SK-N-SH treated with all-trans-retinoic acid at 6 μM for 48 hours (cell line): ENCODE results near the gene DNMT3A.

Source experiments
- ARNTL ChIP-seq: fragments of 450-650 bp; formaldehyde crosslinking; IDR thresholded peaks from 2 replicates; pipeline ENCODE4 v1.5.0; 2020; ENCODE audit warnings: low read depth, mild to moderate bottlenecking, moderate library complexity, borderline replicate concordance
- BACH2 ChIP-seq: fragments of 250-450 bp; sonication (Bioruptor Pico); IDR thresholded peaks from 2 replicates; pipeline ENCODE4 v1.9.0; 2021; ENCODE audit warnings: mild to moderate bottlenecking, borderline replicate concordance
- CSDC2 ChIP-seq: fragments of 250-450 bp; sonication (Bioruptor Pico); IDR thresholded peaks from 2 replicates; pipeline ENCODE4 v1.5.0; 2020; ENCODE audit warnings: mild to moderate bottlenecking, moderate library complexity
- PPARA ChIP-seq: fragments of 250-450 bp; sonication (Bioruptor Pico); IDR thresholded peaks from 2 replicates; pipeline ENCODE4 v1.5.0; 2020; ENCODE audit warnings: mild to moderate bottlenecking, borderline replicate concordance
- TCF4 ChIP-seq: fragments of 250-450 bp; sonication (Bioruptor Pico); IDR thresholded peaks from 2 replicates; pipeline ENCODE4 v1.8.0; 2021; ENCODE audit warnings: mild to moderate bottlenecking, moderate library complexity, borderline replicate concordance
- TOX ChIP-seq: fragments of 250-450 bp; sonication (Bioruptor Pico); IDR thresholded peaks from 2 replicates; pipeline ENCODE4 v1.8.0; 2021; ENCODE audit warnings: mild to moderate bottlenecking, moderate library complexity, borderline replicate concordance
- ZC3H10 ChIP-seq: fragments of 250-450 bp; sonication (Bioruptor Pico); IDR thresholded peaks from 2 replicates; pipeline ENCODE4 v1.5.1; 2021; ENCODE audit warnings: mild to moderate bottlenecking, moderate library complexity
- ZFP3 ChIP-seq: fragments of 250-450 bp; sonication (Bioruptor Pico); IDR thresholded peaks from 2 replicates; pipeline ENCODE4 v1.5.0; 2020; ENCODE audit warnings: mild to moderate bottlenecking, moderate library complexity
- ZFP30 ChIP-seq: fragments of 450-650 bp; formaldehyde crosslinking; IDR thresholded peaks from 2 replicates; pipeline ENCODE4 v1.5.0; 2022; ENCODE audit warnings: mild to moderate bottlenecking, moderate library complexity
- TF ChIP-seq, protein P1 (sequence below): fragments of 250-450 bp; sonication (Bioruptor Pico); IDR thresholded peaks from 2 replicates; pipeline ENCODE4 v1.8.0; 2020; ENCODE audit warnings: mild to moderate bottlenecking, moderate library complexity, borderline replicate concordance
- TF ChIP-seq, protein P2 (sequence below): fragments of 250-450 bp; sonication (Bioruptor Pico); IDR thresholded peaks from 2 replicates; pipeline ENCODE4 v1.5.1; 2020; ENCODE audit warnings: low read depth, mild to moderate bottlenecking, moderate library complexity
- TF ChIP-seq, protein P3 (sequence below): fragments of 250-450 bp; sonication (Bioruptor Pico); IDR thresholded peaks from 2 replicates; pipeline ENCODE4 v1.5.1; 2021; ENCODE audit warnings: mild to moderate bottlenecking, moderate library complexity

DNA sequence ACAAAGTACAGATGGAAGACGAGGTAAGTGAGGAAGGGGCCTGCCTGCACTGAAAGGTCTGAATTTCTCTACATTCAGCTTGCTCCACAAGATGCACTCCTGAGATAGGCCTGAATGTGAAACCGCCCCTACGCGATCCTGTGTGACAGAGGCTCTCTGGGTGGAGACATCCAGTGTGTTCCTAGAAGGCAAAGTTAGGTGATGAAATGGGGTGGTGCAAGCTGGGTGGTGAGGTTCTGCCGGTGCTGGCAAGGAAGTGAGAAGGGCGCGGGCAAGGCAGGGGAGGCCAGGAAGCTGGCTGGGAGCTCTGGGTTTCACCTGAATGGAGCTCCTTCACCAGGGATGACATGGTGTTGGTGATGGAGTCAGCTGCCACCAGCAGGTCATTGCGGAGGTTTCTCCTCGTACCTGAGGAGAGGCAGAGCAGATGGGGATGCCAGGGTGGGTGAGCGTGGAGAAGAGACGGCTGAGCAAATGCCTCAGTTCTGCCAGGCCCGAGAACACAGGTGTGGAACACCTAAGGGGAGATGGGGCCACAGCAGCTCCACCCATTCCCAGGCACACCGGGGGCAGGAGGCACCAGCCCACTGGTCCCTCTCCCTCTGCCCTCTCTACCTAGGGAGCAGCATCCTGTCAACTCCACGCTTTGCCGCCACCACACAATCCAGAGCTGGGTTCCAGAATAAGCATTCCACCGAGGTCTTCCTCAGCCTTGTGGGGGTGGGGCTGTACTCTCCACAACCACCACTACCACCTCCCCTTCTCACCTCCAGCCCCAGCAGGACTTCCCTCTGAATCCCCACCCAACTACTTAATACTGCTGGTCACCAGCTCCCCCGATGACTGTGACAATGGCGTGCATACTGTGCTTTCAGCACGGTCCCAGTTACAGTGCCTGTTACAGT is 45.5 kb upstream of the DNMT3A start:
- TF ChIP-seq, protein P1, sequence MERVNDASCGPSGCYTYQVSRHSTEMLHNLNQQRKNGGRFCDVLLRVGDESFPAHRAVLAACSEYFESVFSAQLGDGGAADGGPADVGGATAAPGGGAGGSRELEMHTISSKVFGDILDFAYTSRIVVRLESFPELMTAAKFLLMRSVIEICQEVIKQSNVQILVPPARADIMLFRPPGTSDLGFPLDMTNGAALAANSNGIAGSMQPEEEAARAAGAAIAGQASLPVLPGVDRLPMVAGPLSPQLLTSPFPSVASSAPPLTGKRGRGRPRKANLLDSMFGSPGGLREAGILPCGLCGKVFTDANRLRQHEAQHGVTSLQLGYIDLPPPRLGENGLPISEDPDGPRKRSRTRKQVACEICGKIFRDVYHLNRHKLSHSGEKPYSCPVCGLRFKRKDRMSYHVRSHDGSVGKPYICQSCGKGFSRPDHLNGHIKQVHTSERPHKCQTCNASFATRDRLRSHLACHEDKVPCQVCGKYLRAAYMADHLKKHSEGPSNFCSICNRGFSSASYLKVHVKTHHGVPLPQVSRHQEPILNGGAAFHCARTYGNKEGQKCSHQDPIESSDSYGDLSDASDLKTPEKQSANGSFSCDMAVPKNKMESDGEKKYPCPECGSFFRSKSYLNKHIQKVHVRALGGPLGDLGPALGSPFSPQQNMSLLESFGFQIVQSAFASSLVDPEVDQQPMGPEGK: no peak
- no peak for TF ChIP-seq PPARA (CRISPR knock-in tag)
- TF ChIP-seq TOX: no peak
- TF ChIP-seq, protein P2, sequence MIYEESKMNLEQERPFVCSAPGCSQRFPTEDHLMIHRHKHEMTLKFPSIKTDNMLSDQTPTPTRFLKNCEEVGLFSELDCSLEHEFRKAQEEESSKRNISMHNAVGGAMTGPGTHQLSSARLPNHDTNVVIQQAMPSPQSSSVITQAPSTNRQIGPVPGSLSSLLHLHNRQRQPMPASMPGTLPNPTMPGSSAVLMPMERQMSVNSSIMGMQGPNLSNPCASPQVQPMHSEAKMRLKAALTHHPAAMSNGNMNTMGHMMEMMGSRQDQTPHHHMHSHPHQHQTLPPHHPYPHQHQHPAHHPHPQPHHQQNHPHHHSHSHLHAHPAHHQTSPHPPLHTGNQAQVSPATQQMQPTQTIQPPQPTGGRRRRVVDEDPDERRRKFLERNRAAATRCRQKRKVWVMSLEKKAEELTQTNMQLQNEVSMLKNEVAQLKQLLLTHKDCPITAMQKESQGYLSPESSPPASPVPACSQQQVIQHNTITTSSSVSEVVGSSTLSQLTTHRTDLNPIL (CRISPR knock-in tag): no peak
- no peak for TF ChIP-seq ZFP3
- no peak for TF ChIP-seq ZC3H10 (CRISPR knock-in tag)
- TF ChIP-seq BACH2 (CRISPR knock-in tag): no peak
- TF ChIP-seq ARNTL: no peak
- no peak for TF ChIP-seq TCF4 (CRISPR knock-in tag)
- TF ChIP-seq, protein P3, sequence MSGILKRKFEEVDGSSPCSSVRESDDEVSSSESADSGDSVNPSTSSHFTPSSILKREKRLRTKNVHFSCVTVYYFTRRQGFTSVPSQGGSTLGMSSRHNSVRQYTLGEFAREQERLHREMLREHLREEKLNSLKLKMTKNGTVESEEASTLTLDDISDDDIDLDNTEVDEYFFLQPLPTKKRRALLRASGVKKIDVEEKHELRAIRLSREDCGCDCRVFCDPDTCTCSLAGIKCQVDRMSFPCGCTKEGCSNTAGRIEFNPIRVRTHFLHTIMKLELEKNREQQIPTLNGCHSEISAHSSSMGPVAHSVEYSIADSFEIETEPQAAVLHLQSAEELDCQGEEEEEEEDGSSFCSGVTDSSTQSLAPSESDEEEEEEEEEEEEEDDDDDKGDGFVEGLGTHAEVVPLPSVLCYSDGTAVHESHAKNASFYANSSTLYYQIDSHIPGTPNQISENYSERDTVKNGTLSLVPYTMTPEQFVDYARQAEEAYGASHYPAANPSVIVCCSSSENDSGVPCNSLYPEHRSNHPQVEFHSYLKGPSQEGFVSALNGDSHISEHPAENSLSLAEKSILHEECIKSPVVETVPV (CRISPR knock-in tag): no peak
- no peak for TF ChIP-seq ZFP30 (CRISPR knock-in tag)
- TF ChIP-seq CSDC2 (CRISPR knock-in tag): no peak
